LHCN-M2 (cell line): Measurements from ENCODE around the gene KCNC4. TPM values are rescaled to one million over a fixed set of nuclear protein-coding genes. Genes with fewer than 3 reads are reported as not detected.

Experiments
- DNase-seq: peaks from one replicate; pipeline ENCODE4 v3.0.0-alpha.2; 2012; ENCODE audit warnings: low read depth
- total RNA-seq: library from RNA; depleted of rRNA; stranded (reverse); fragments of >200 nt; gene quantifications from 2 replicates; pipeline ENCODE4 v1.2.3, GENCODE V29; 2014

The KCNC4 gene
- total RNA-seq, 1 experiment from 2014 or later: 0.46 TPM

- DNase-seq: peak; percentile 61
Observed at GRCh38 chr1:110188035-110188618, 22.0 kb upstream of the KCNC4 start.

- no peak for DNase-seq
Observed at GRCh38 chr1:110189181-110189580, 20.9 kb upstream of the KCNC4 start.

- DNase-seq: peak; percentile 25
Observed at GRCh38 chr1:110190282-110190929, 19.7 kb upstream of the KCNC4 start.

GRCh38 chr1:110192541-110192940 is 17.6 kb upstream of the KCNC4 start:
- no peak for DNase-seq

GRCh38 chr1:110195196-110195595 is 14.9 kb upstream of the KCNC4 start:
- DNase-seq: no peak

GRCh38 chr1:110196917-110197765 is 13.0 kb upstream of the KCNC4 start:
- DNase-seq: peak; percentile 23

- DNase-seq: no peak
Observed at GRCh38 chr1:110197905-110198629, 12.0 kb upstream of the KCNC4 start.

GRCh38 chr1:110198746-110199145 is 11.4 kb upstream of the KCNC4 start:
- DNase-seq: no peak

- no peak for DNase-seq
Observed at GRCh38 chr1:110200190-110200589, 9.9 kb upstream of the KCNC4 start.

GRCh38 chr1:110200666-110201065 is 9.4 kb upstream of the KCNC4 start:
- DNase-seq: peak; percentile 10

- no peak for DNase-seq
Observed at GRCh38 chr1:110201157-110201825, 8.8 kb upstream of the KCNC4 start.

GRCh38 chr1:110203021-110203661 is 7.0 kb upstream of the KCNC4 start:
- peak; percentile 62 for DNase-seq

GRCh38 chr1:110205156-110205555 is 5.0 kb upstream of the KCNC4 start:
- DNase-seq: no peak

- no peak for DNase-seq
Observed at GRCh38 chr1:110205591-110206155, 4.4 kb upstream of the KCNC4 start.

GRCh38 chr1:110206261-110206920 is 3.7 kb upstream of the KCNC4 start:
- no peak for DNase-seq

- DNase-seq: no peak
Observed at GRCh38 chr1:110207831-110208230, 2.3 kb upstream of the KCNC4 start.

- DNase-seq: no peak
Observed at GRCh38 chr1:110208916-110209645, 1.0 kb upstream of the KCNC4 start.

- no peak for DNase-seq
Observed at GRCh38 chr1:110210604-110211495, 736 bp downstream of the KCNC4 start.
